Activated T-helper 1 cell treated with anti-CD3 and anti-CD28 coated beads, Interleukin-12 subunit alpha, Interleukin-12 subunit beta, Interleukin-2, Interleukin-4 antibody, amounts not matched to agents 30 ng/mL and 10 ng/mL and 1 ng/mL, durations not matched to agents 14 hours and 24 hours and 36 hours (primary cell): ENCODE measurements around the gene DRC7. TPM values are rescaled to one million over a fixed set of nuclear protein-coding genes. Genes with fewer than 3 reads are reported as not detected.

ENCODE experiments used
- DNase-seq: peaks from one replicate; pipeline ENCODE4 v3.0.0; 2021; ENCODE audit warnings: low spot score
- H3K27ac Mint-ChIP-seq: one replicate; pipeline ENCODE4 v1.8.0; 2021; ENCODE audit warnings: mild to moderate bottlenecking, mixed read lengths
- H3K27me3 Mint-ChIP-seq: one replicate; pipeline ENCODE4 v1.8.0; 2022; ENCODE audit warnings: mild to moderate bottlenecking, moderate library complexity, mixed read lengths; ENCODE audit not compliant: insufficient read depth
- H3K36me3 Mint-ChIP-seq: one replicate; pipeline ENCODE4 v1.8.0; 2021; ENCODE audit warnings: low read depth, mixed read lengths
- H3K4me1 Mint-ChIP-seq: one replicate; pipeline ENCODE4 v1.8.0; 2021; ENCODE audit warnings: low read depth, mixed read lengths
- H3K4me3 Mint-ChIP-seq: one replicate; pipeline ENCODE4 v1.8.0; 2021; ENCODE audit warnings: mild to moderate bottlenecking, moderate library complexity, mixed read lengths
- H3K9me3 Mint-ChIP-seq: one replicate; pipeline ENCODE4 v1.8.0; 2021; ENCODE audit warnings: mixed read lengths
- intact Hi-C: fragments of 100-400 bp; cut with micrococcal nuclease; formaldehyde crosslinking; loops from one replicate; pipeline ENCODE4 v1.15.1; 2024
- total RNA-seq: library from RNA; stranded (reverse); gene quantifications from 2 replicates; pipeline ENCODE4 v1.2.3, GENCODE V29; 2022

The DRC7 gene
- total RNA-seq, 1 donor from 2014 or later, result not detected

- no peaks in the 10 kb centered on the region for H3K27me3 Mint-ChIP-seq
- peak overlapping the region; percentile 36 for H3K27ac Mint-ChIP-seq
- peaks cover 34% of the 10 kb centered on the region for H3K4me1 Mint-ChIP-seq
- no peaks in the 10 kb centered on the region for H3K36me3 Mint-ChIP-seq
- intact Hi-C loops, result no loop called here
- H3K9me3 Mint-ChIP-seq, result no peaks in the 10 kb centered on the region
- no peak overlapping the region for H3K4me3 Mint-ChIP-seq
- DNase-seq, result peak; percentile 36
These were observed 43.0 kb upstream of the DRC7 start for GRCh38 chr16:57651344-57652333.

GRCh38 chr16:57652695-57653471 lies 41.7 kb upstream of the DRC7 start:
- Mint-ChIP-seq H3K27ac (no peak overlapping the region), H3K4me1 (peaks cover 27% of the 10 kb centered on the region), H3K27me3 (no peaks in the 10 kb centered on the region), H3K36me3 (no peaks in the 10 kb centered on the region), H3K9me3 (no peaks in the 10 kb centered on the region), H3K4me3 (no peak overlapping the region)
- intact Hi-C loops, result no loop called here
- DNase-seq, result no peak

- Mint-ChIP-seq H3K9me3 (no peaks in the 10 kb centered on the region), H3K4me3 (no peak overlapping the region), H3K27me3 (no peaks in the 10 kb centered on the region), H3K4me1 (peaks cover 16% of the 10 kb centered on the region), H3K36me3 (no peaks in the 10 kb centered on the region), H3K27ac (no peak overlapping the region)
- intact Hi-C loops, result no loop called here
- no peak for DNase-seq
These were observed 40.7 kb upstream of the DRC7 start for GRCh38 chr16:57653936-57654335.

GRCh38 chr16:57656342-57656955 lies 38.2 kb upstream of the DRC7 start:
- Mint-ChIP-seq H3K4me1 (peaks cover 9% of the 10 kb centered on the region), H3K27ac (no peak overlapping the region), H3K36me3 (no peaks in the 10 kb centered on the region), H3K9me3 (no peaks in the 10 kb centered on the region), H3K4me3 (no peak overlapping the region), H3K27me3 (no peaks in the 10 kb centered on the region)
- intact Hi-C loops, result no loop called here
- no peak for DNase-seq

GRCh38 chr16:57657228-57657627 lies 37.4 kb upstream of the DRC7 start:
- Mint-ChIP-seq H3K9me3 (no peaks in the 10 kb centered on the region), H3K27me3 (no peaks in the 10 kb centered on the region), H3K36me3 (no peaks in the 10 kb centered on the region), H3K4me3 (no peak overlapping the region), H3K27ac (no peak overlapping the region), H3K4me1 (peaks cover 1% of the 10 kb centered on the region)
- intact Hi-C loops, result no loop called here
- DNase-seq, result no peak

GRCh38 chr16:57658130-57658877 lies 36.3 kb upstream of the DRC7 start:
- Mint-ChIP-seq H3K4me1 (no peaks in the 10 kb centered on the region), H3K36me3 (no peaks in the 10 kb centered on the region), H3K27ac (peak overlapping the region; percentile 14), H3K4me3 (no peak overlapping the region), H3K9me3 (no peaks in the 10 kb centered on the region), H3K27me3 (no peaks in the 10 kb centered on the region)
- DNase-seq, result no peak
- intact Hi-C loops, result no loop called here

- no peaks in the 10 kb centered on the region for H3K36me3 Mint-ChIP-seq
- H3K4me1 Mint-ChIP-seq, result no peaks in the 10 kb centered on the region
- no peak for DNase-seq
- H3K9me3 Mint-ChIP-seq, result no peaks in the 10 kb centered on the region
- H3K27me3 Mint-ChIP-seq, result no peaks in the 10 kb centered on the region
- H3K4me3 Mint-ChIP-seq, result no peak overlapping the region
- H3K27ac Mint-ChIP-seq, result no peak overlapping the region
- intact Hi-C loops, result no loop called here
These were observed 35.5 kb upstream of the DRC7 start for GRCh38 chr16:57658878-57659674.

GRCh38 chr16:57660715-57661463 lies 33.7 kb upstream of the DRC7 start:
- no peaks in the 10 kb centered on the region for H3K36me3 Mint-ChIP-seq
- H3K9me3 Mint-ChIP-seq, result no peaks in the 10 kb centered on the region
- no peak overlapping the region for H3K27ac Mint-ChIP-seq
- H3K4me3 Mint-ChIP-seq, result no peak overlapping the region
- no peaks in the 10 kb centered on the region for H3K4me1 Mint-ChIP-seq
- intact Hi-C loops, result no loop called here
- no peaks in the 10 kb centered on the region for H3K27me3 Mint-ChIP-seq
- DNase-seq, result no peak

- intact Hi-C loops, result no loop called here
- H3K27ac Mint-ChIP-seq, result no peak overlapping the region
- H3K4me1 Mint-ChIP-seq, result no peaks in the 10 kb centered on the region
- no peaks in the 10 kb centered on the region for H3K27me3 Mint-ChIP-seq
- H3K9me3 Mint-ChIP-seq, result no peaks in the 10 kb centered on the region
- no peak overlapping the region for H3K4me3 Mint-ChIP-seq
- H3K36me3 Mint-ChIP-seq, result no peaks in the 10 kb centered on the region
- DNase-seq, result no peak
These were observed 33.1 kb upstream of the DRC7 start for GRCh38 chr16:57661510-57661909.

GRCh38 chr16:57661936-57662906 lies 32.4 kb upstream of the DRC7 start:
- no peak overlapping the region for H3K27ac Mint-ChIP-seq
- intact Hi-C loops, result no loop called here
- no peaks in the 10 kb centered on the region for H3K4me1 Mint-ChIP-seq
- no peak overlapping the region for H3K4me3 Mint-ChIP-seq
- no peak for DNase-seq
- no peaks in the 10 kb centered on the region for H3K9me3 Mint-ChIP-seq
- no peaks in the 10 kb centered on the region for H3K36me3 Mint-ChIP-seq
- H3K27me3 Mint-ChIP-seq, result no peaks in the 10 kb centered on the region
